Stomach (tissue), 4 donors: Measurements from ENCODE around the gene UBAC1.
"Not testable (repeated sequence)": the region's sequence is repeated elsewhere in the genome, so short reads cannot be mapped to it uniquely, and the experiment has no call there.

Source experiments
- EP300 ChIP-seq: sonication (generic); formaldehyde crosslinking; IDR thresholded peaks from one replicate; pipeline ENCODE4 v1.6.1; 2017; ENCODE audit warnings: antibody characterized with exemption
- POLR2A ChIP-seq, 4 donors: fragments of 450-650 bp; IDR thresholded peaks; one replicate each; pipeline ENCODE4 v1.6.1; 2016; ENCODE audit warnings: antibody characterized with exemption in 4 of 4, control low read depth in 2 of 4, mild to moderate bottlenecking in 1 of 4, moderate library complexity in 1 of 4
- POLR2AphosphoS5 ChIP-seq, 3 donors: sonication (generic); formaldehyde crosslinking; IDR thresholded peaks; one replicate each; pipeline ENCODE4 v1.6.1; 2016; ENCODE audit warnings: antibody characterized with exemption in 3 of 3
- TF ChIP-seq, protein P1 (sequence below), 7 experiments: fragments of 450-650 bp in 4 of 7; fragments of 200-600 bp in 3 of 7; sonication (generic) in 3 of 7; IDR thresholded peaks; one replicate each; pipeline ENCODE4 v1.5.1; 2016 to 2019; ENCODE audit warnings: antibody characterized with exemption in 7 of 7, control low read depth in 2 of 7, mild to moderate bottlenecking in 1 of 7

DNA sequence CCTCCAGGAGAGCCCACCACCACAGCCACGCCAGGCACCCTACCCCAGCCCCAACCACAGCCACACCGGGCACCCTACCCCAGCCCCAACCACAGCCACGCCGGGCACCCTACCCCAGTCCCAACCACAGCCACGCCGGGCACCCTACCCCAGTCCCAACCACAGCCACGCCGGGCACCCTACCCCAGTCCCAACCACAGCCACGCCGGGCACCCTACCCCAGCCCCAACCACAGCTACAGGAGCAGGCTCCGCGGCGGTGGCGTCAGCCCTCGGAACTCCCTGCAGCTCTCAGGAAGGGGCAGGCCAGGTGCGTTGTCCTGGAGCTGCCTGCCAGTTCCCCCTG is 5.7 kb upstream of the UBAC1 start:
- TF ChIP-seq, protein P1, sequence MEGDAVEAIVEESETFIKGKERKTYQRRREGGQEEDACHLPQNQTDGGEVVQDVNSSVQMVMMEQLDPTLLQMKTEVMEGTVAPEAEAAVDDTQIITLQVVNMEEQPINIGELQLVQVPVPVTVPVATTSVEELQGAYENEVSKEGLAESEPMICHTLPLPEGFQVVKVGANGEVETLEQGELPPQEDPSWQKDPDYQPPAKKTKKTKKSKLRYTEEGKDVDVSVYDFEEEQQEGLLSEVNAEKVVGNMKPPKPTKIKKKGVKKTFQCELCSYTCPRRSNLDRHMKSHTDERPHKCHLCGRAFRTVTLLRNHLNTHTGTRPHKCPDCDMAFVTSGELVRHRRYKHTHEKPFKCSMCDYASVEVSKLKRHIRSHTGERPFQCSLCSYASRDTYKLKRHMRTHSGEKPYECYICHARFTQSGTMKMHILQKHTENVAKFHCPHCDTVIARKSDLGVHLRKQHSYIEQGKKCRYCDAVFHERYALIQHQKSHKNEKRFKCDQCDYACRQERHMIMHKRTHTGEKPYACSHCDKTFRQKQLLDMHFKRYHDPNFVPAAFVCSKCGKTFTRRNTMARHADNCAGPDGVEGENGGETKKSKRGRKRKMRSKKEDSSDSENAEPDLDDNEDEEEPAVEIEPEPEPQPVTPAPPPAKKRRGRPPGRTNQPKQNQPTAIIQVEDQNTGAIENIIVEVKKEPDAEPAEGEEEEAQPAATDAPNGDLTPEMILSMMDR (IDR thresholded peaks at IDR 0.05) = not testable (repeated sequence)
- not testable (repeated sequence) for TF ChIP-seq POLR2A (IDR thresholded peaks at IDR 0.05); EP300; POLR2AphosphoS5 (IDR thresholded peaks at IDR 0.05)
